ENCODE measurements around the gene MPP7.
"Not testable (repeated sequence)": the region's sequence is repeated elsewhere in the genome, so short reads cannot be mapped to it uniquely, and the experiment has no call there.

Gene MPP7

DNA sequence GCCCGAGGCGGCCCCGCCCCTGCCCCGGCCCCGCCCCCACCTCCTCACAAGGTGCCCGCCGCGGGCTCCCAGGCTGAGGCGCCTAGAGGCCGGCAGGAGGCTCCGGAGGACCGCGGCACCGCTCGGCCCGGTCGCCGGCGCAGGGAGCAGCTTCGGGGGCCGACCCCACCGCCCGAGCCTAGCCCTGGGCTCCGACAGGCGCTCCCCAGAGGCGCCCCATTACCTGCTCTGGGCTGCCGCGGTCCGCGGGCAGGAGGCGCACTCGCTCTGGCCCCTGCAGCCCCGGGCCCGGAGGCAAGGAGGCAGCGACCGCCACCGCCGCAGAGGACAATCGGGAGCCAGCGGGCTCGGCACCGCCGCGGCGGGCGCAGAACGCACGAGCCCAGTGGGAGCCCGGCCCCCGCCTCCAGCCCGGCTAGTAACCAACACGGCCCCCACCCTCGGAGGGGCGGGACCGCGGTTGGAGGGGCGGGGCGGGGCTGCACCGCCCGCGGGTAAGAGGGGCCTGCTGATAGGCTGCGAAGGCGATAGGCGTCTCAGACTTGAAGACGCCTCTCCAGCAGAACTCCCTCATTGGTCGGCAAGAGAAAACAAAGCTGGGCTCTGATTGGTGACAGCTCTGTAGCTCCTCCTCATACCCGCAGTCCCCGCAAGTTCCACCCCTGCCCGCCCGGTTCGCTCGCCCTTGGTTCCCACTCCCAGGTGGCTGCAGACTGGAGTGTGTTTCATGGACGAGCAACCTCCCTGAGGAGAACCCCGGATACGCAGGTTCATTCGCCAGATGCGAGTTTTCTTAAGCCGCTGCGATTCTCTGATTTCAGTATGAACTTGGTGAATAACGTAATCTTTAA, at the start of gene MPP7:
MPP7 (minus strand) TSS at position 427 of the 851 bp plus-strand sequence. CDS start 64,460 bp downstream, outside the sequence.
- DNase-seq, result peak; percentile 97

DNA sequence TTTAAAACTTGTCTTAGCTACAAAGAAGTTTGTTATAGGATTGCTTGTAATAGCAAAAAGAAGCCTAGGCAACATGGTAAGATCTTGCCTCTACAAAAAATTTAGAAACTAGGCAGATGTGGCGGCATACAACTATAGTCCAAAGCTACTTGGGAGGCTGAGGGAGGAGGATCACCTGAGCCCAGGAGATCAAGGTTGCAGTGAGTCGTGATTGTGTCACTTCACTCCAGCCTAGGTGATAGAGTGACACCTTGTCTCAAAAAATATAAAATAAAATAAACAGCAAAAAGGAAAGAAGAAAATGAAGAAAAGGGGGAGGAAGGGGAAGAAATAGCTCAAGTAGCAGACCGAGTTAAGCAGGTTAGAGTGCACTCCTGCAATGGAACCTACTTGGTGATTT, 47.0 kb upstream of the MPP7 start:
- no peak for DNase-seq

DNA sequence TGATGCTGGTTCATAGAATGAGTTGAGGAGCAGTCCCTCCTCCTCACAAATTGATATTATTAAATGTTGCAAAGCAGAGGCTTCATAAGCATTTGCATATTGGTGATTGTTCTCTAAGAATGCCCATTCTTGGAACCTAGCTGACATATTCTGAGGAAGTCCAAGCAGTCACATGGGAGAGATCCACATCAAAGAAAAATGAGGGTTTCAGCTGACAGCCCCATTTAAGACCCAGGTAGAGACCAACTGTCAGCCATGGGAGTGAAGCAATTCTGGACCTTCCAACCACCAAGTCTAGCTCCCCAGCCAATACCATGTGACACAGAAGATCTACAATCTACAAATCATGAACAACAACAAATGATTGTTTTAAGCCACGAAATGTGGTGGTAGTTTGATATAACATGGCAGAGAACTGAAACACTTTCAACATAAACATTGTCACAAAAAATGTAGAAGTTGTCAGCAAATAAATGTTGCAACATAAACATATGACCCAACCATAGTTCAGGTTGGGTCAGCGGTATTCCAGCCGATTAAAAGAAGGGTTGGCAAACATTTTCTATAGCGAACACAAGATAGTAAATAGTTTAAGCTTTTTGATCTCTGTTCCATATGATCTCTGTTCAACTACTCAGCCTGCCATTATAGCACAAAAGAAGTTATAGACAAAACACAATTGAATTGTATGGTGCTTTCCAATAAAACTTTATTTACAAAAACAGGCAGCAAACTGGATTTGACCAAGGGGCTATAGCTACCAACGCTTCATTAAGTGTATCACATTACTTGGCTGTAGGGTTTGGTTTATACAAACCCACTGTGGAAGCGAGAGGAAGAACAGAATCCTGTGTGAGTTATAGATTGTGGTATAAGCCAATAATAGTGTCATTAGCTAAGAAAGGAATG, 41.4 kb upstream of the MPP7 start:
- no peak for DNase-seq

GRCh38 chr10:28343252-28343651, 40.4 kb upstream of the MPP7 start:
- DNase-seq, result no peak

GRCh38 chr10:28341679-28342078, 38.8 kb upstream of the MPP7 start:
- not testable (repeated sequence) for DNase-seq

DNA sequence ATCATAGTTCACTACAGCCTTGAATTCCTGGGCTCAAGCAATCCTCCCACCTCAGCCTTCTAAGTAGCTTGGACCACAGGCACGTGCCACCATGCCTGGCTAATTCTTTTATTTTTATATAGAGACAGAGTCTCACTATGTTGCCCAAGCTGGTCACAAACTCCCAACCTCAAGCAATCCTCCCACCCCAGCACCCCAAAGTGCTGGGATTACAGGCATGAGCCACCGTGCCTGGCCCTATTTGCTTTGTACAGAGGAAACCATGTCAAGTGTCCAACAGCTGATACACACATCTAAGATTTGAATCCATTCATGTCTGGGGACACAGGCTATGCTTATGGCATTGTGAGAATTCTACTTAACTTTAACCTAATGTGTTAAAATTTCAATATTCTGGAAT, 29.9 kb upstream of the MPP7 start:
- no peak for DNase-seq

GRCh38 chr10:28331841-28332240, 29.0 kb upstream of the MPP7 start:
- DNase-seq, result no peak

DNA sequence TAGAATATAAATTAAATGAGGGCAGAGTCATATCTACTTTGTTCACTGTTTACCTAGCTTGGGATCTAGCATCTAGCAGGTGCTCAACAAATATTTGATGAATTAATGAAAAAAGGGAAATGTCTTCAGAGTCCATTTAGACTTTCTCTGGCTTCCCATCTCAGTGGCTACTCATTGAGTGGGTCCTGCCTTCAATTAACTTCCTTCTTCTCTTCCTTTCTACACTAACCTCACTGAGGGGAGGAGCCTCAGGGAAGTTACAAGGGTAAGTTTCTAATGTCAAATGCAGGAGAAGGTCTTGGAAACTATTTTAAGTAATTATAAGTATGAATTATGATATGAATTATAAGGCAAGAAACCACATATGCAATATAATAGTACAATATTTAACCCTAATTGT, 28.2 kb upstream of the MPP7 start:
- DNase-seq, result no peak

GRCh38 chr10:28328346-28328745, 25.5 kb upstream of the MPP7 start:
- no peak for DNase-seq

DNA sequence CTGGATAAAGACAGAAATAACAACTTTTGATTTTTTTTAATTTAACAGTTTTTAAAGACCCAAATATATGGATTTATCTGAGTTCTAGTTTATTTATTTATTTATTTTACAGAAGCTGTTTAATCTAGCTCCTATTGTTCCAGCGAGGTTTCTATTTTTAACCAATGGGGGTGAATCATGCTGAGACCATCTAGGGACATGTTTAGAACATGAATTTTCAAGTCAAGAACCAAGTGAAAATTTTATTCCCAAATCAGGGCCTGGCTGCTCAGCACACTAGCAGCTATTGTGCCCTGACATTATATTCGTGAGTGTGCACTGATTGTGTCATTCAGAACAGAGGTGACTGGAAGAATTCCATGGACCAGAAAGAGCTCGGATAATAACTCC, 24.6 kb upstream of the MPP7 start:
- DNase-seq, result no peak

- DNase-seq, result peak; percentile 76
Observed at GRCh38 chr10:28326516-28327490, 23.9 kb upstream of the MPP7 start.

- DNase-seq, result no peak
Observed at GRCh38 chr10:28320799-28321198, 17.9 kb upstream of the MPP7 start.

DNA sequence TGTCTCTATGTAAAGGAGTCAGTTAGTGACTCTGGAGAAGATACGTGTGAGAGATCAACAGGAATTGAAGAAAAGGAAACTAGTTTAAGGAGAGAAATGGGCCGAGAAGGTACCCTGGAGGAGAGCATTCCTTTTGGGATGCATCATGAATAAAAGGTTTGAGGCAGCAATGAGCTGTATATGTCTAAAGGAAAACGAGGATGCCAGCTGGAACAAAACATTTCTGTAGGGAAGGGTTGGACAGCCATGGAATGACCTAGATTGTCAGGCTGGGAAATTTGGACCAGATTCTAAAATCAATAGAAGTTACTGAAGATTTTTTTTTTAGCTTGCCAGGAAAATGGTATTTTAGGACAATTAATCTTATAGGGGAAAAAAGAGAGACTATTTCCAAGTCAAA, 17.2 kb upstream of the MPP7 start:
- DNase-seq, result no peak

- DNase-seq, result not testable (repeated sequence)
Observed at GRCh38 chr10:28319061-28319460, 16.2 kb upstream of the MPP7 start.

- no peak for DNase-seq
Observed at GRCh38 chr10:28318626-28319025, 15.8 kb upstream of the MPP7 start.

GRCh38 chr10:28317760-28318159, 14.9 kb upstream of the MPP7 start:
- DNase-seq, result no peak

DNA sequence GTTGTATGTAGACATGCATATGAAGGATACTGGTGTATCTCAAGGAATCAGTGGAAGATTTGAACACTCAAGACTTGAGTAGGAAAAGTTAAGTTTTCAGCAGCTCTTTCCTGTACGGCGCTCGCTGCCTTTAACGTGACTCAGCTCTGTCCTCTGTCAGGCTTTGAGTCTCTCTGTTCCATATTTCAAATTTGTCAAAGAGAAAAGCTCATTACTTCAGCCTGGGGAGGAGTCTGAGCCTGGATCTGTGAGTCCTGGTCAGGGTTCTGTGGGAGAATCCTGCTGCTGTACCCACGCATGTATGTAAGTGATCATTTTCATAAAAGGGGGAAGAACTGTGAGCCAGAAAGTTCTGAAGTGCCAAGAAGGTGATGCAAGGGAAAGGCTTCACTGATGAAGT, 13.8 kb upstream of the MPP7 start:
- DNase-seq, result no peak

GRCh38 chr10:28315140-28315539, 12.3 kb upstream of the MPP7 start:
- no peak for DNase-seq

GRCh38 chr10:28314211-28314610, 11.3 kb upstream of the MPP7 start:
- DNase-seq, result no peak

GRCh38 chr10:28312572-28312971, 9.7 kb upstream of the MPP7 start:
- no peak for DNase-seq

DNA sequence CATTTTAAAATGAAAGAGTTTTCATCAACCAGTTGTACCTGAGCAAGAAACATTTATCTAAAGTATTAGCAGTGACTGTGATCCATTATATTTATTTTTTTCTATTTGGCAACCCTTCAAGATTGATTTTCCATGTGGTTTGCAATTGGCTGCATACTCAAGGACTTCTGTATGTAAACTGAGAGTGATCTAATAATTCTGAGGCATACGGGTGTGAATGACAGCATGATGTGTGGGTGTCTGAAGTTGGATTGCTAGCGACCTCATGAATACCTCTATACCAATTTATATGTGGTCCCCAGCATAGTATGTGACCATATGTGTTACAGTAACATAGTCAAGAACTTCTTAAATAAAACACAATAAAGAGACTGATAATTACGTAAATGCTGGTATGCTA, 8.2 kb upstream of the MPP7 start:
- no peak for DNase-seq

- no peak for DNase-seq
Observed at GRCh38 chr10:28307267-28307666, 4.4 kb upstream of the MPP7 start.

- DNase-seq, result no peak
Observed at GRCh38 chr10:28305553-28305952, 2.7 kb upstream of the MPP7 start.

All from femur (tissue), 1 donor.